Glutamatergic neuron (in vitro differentiated cells): Measurements from ENCODE around the gene BACH2. TPM values are rescaled to one million over a fixed set of nuclear protein-coding genes. Genes with fewer than 3 reads are reported as not detected.

ENCODE experiments used
- DNase-seq: peaks from one replicate; pipeline ENCODE4 v3.0.0; 2022
- H3K27ac Mint-ChIP-seq: one replicate; pipeline ENCODE4 v1.8.0; 2020; ENCODE audit warnings: mild to moderate bottlenecking, mixed read lengths, inconsistent platforms; ENCODE audit not compliant: unreplicated experiment
- H3K27me3 Mint-ChIP-seq: one replicate; pipeline ENCODE4 v1.8.0; 2020; ENCODE audit warnings: mild to moderate bottlenecking, moderate library complexity, mixed read lengths, inconsistent platforms; ENCODE audit not compliant: unreplicated experiment
- H3K36me3 Mint-ChIP-seq: one replicate; pipeline ENCODE4 v1.8.0; 2020; ENCODE audit warnings: mild to moderate bottlenecking, mixed read lengths, inconsistent platforms; ENCODE audit not compliant: unreplicated experiment
- H3K4me1 Mint-ChIP-seq: one replicate; pipeline ENCODE4 v1.8.0; 2020; ENCODE audit warnings: mild to moderate bottlenecking, low read depth, mixed read lengths, inconsistent platforms; ENCODE audit not compliant: unreplicated experiment
- H3K4me3 Mint-ChIP-seq: one replicate; pipeline ENCODE4 v1.8.0; 2020; ENCODE audit warnings: mild to moderate bottlenecking, mixed read lengths, inconsistent platforms; ENCODE audit not compliant: unreplicated experiment
- H3K9me3 Mint-ChIP-seq: one replicate; pipeline ENCODE4 v1.8.0; 2020; ENCODE audit warnings: mild to moderate bottlenecking, moderate library complexity, mixed read lengths, inconsistent platforms; ENCODE audit not compliant: unreplicated experiment
- CTCF ChIP-seq: fragments of 200-600 bp; sonication (generic); IDR thresholded peaks from one replicate; pipeline ENCODE4 v1.5.0; 2021; ENCODE audit not compliant: partially characterized antibody, unreplicated experiment
- total RNA-seq: library from RNA; stranded (reverse); fragmentation: NEBNext Ultra II Directional; extraction: Animal tissue kit (Norgen Biotek cat#: 25700); gene quantifications from one replicate; pipeline ENCODE4 v1.2.1, GENCODE V29; 2021; ENCODE audit not compliant: unreplicated experiment

Gene BACH2
- total RNA-seq, 1 donor from 2014 or later = 96.4 TPM

GRCh38 chr6:90311569-90311968 lies 14.9 kb upstream of the BACH2 start:
- no peaks in the 10 kb centered on the region for H3K36me3 Mint-ChIP-seq
- no peaks in the 10 kb centered on the region for H3K9me3 Mint-ChIP-seq
- H3K27ac Mint-ChIP-seq = no peak overlapping the region
- TF ChIP-seq CTCF = no peak
- no peak for DNase-seq
- H3K27me3 Mint-ChIP-seq = no peaks in the 10 kb centered on the region
- no peak overlapping the region for H3K4me3 Mint-ChIP-seq
- H3K4me1 Mint-ChIP-seq = no peaks in the 10 kb centered on the region

DNA sequence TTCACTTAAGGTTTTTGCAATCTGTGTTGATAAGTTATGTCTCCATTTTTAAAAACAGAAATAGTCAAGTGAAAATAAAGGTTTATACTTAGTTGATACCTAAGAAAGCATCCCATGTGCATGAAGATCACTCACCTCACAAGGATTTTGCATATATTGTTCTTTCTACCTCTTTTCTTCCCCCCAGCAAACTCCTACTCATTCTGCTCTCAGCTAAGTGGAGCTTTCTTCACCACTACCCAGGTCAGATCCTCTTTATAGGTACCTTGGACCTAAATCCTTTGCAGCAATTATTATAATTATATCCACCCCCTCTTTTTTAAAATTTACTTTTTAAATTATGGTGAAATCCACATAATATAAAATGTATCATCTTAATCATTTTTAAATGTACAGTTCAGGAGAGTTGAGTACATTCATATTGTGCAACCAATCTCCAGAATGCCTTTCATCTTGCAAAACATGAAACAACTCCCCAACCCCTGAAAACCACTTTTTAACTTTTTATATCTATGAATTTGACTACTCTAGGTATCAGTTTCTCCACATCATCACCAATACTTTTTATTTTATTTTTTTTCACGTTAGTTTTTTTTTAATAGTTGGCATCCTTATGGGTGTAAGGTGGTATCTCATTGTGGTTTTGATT lies 9.3 kb upstream of the BACH2 start:
- H3K9me3 Mint-ChIP-seq = peaks cover 4% of the 10 kb centered on the region
- H3K27me3 Mint-ChIP-seq = peaks cover 3% of the 10 kb centered on the region
- DNase-seq = no peak
- no peak overlapping the region for H3K4me3 Mint-ChIP-seq
- no peak for TF ChIP-seq CTCF
- H3K36me3 Mint-ChIP-seq = peaks cover 4% of the 10 kb centered on the region
- H3K27ac Mint-ChIP-seq = no peak overlapping the region
- H3K4me1 Mint-ChIP-seq = no peaks in the 10 kb centered on the region

GRCh38 chr6:90304308-90304707 lies 7.7 kb upstream of the BACH2 start:
- TF ChIP-seq CTCF = no peak
- peaks cover 4% of the 10 kb centered on the region for H3K9me3 Mint-ChIP-seq
- peaks cover 4% of the 10 kb centered on the region for H3K36me3 Mint-ChIP-seq
- no peak overlapping the region for H3K27ac Mint-ChIP-seq
- H3K4me3 Mint-ChIP-seq = no peak overlapping the region
- DNase-seq = no peak
- H3K27me3 Mint-ChIP-seq = peaks cover 3% of the 10 kb centered on the region
- H3K4me1 Mint-ChIP-seq = no peaks in the 10 kb centered on the region

DNA sequence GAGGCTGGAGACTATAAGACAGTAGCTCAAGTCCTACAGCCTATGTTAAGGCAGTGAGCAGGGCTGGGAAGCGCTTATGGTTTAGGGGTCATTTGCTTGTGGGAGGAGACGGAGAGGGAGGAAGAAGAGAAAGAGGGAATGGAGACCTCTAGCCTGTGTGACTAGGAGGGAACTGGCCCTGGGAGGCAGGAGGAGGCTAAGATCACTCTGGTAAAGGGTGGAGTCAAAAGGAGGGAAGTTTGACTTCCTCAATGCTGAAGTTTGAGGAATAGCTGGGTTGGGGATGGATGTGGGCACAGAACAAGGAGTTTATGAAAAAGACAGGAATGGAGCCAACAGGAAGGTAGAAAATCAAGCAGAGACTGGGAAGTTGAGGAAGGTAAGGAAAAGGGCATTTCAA lies 6.4 kb upstream of the BACH2 start:
- Mint-ChIP-seq H3K36me3 (peaks cover 4% of the 10 kb centered on the region), H3K27ac (no peak overlapping the region), H3K9me3 (peaks cover 4% of the 10 kb centered on the region), H3K4me1 (peaks cover under 1% of the 10 kb centered on the region), H3K4me3 (no peak overlapping the region), H3K27me3 (peaks cover 6% of the 10 kb centered on the region)
- no peak for DNase-seq
- TF ChIP-seq CTCF = no peak

DNA sequence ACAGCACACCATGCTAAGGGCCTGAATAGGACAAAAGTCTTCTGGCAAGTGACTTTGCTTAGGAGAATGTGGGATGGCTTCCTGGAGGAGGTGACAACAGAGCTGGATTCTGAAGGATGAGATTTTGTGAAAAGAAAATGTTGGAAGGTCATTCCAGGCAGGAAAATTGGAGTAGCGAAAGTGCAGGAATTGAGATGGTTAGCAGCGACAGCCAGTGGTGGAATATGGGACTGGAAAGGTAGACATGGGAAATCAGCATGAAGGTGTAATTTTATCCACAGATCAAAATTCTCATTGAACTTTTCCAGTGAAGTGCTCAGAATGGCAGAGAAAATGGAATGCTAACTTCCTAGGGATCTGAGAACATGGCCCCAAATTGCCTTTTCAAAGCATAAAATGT lies 5.7 kb upstream of the BACH2 start:
- Mint-ChIP-seq H3K27ac (no peak overlapping the region), H3K9me3 (peaks cover 6% of the 10 kb centered on the region), H3K4me3 (no peak overlapping the region), H3K27me3 (peaks cover 7% of the 10 kb centered on the region), H3K36me3 (peaks cover 4% of the 10 kb centered on the region), H3K4me1 (peaks cover 2% of the 10 kb centered on the region)
- TF ChIP-seq CTCF = no peak
- DNase-seq = no peak
